Loucy (cell line): ENCODE results near the gene BAD.

Experiments used
- CTCF ChIP-seq: fragments of 200-600 bp; sonication (generic); conservative IDR thresholded peaks from 2 replicates; pipeline ENCODE4 v1.5.1; 2014; ENCODE audit warnings: mild to moderate bottlenecking, antibody characterized with exemption, low read length
- EZH2phosphoT487 ChIP-seq: fragments of 200-600 bp; IDR thresholded peaks from 2 replicates; pipeline ENCODE4 v1.6.1; 2018; ENCODE audit warnings: antibody characterized with exemption, mild to moderate bottlenecking, moderate library complexity, borderline replicate concordance

GRCh38 chr11:64234647-64235379 is 49.7 kb downstream of the BAD start:
- no peak for TF ChIP-seq CTCF
- TF ChIP-seq EZH2phosphoT487, result no peak
